HG02884 (cell line): Measurements from ENCODE around the gene RPH3AL.
"Not testable (repeated sequence)": the region's sequence is repeated elsewhere in the genome, so short reads cannot be mapped to it uniquely, and the experiment has no call there.

Experiments
- ATAC-seq: cut with Tn5 transposase; IDR thresholded peaks from one replicate; pipeline ENCODE4 v1.9.1; 2021; ENCODE audit warnings: mild to moderate bottlenecking, moderate library complexity; ENCODE audit not compliant: unreplicated experiment

RPH3AL gene

GRCh38 chr17:283911-284675, 68.5 kb downstream of the RPH3AL start:
- no peak for ATAC-seq

GRCh38 chr17:282912-283882, 69.4 kb downstream of the RPH3AL start:
- no peak for ATAC-seq

- ATAC-seq = no peak
Observed at GRCh38 chr17:282000-282911, 70.4 kb downstream of the RPH3AL start.

DNA sequence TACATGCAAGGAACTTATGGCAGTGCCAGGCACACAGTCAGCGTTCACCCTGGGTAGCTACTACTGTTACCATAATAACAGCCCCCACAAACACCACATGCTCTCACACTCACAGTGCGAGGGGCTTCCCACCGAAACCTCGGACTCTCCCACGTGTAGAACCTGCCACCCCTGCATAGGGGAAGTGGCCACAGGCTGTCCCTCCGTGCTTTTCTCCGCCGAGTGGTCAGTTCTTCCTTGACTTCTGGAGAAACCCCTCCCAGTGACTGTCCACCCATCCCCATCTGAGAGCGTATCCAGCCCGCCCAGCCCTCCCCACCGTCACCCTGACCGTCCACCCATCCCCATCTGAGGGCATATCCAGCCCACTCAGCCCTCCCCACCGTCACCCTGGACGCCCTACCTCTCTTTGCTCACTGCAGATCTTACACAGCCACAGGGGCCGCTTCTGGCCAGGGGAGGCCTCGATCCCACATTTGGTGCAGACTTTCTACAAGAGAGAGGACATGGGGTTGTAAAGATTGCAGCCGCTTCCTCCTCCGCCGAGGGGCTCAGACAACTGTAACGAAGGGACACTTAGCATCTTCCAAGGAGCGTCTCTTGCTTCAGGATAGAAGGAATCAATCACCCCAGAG, 71.1 kb downstream of the RPH3AL start:
- ATAC-seq = no peak

GRCh38 chr17:280901-281300, 71.7 kb downstream of the RPH3AL start:
- no peak for ATAC-seq

DNA sequence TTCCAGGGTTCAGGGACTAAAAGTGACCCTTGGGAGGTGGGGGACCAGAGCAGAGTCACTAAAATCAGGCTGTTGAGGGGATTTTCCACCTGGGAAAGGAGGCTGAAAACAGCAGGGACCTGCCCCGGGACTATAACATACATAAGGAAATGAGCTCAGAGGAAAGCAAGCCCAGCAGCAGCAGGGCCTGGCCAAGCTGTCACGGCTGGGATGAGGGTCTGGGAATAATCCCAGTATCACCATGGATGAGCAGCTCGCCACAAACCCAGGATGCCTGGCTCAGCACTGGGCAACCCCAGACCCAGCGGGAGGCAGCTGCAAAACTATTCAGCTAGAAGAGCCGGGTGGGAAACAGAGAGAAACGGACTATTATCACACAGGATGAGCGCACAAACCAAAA, 72.4 kb downstream of the RPH3AL start:
- ATAC-seq = no peak

- no peak for ATAC-seq
Observed at GRCh38 chr17:279776-280175, 72.8 kb downstream of the RPH3AL start.

DNA sequence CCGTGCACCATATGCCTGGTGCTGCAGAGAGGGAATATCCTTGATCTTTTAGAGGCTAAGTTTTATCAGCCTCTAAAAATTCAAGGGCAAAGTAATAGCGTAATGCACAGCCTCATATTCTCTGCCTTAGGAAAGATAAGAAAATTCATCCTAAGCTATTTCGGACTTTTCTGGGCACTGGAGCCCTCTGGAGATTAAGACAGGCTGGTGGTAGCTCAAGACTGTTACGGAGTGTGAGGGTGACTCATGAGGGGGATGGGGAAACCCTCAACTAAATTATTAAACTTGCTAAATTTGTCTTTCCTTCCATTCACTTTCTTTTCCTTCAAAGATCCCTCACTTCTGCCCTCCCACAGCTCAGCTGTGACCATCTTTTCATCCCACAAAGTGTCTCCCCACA, 73.3 kb downstream of the RPH3AL start:
- ATAC-seq = no peak

DNA sequence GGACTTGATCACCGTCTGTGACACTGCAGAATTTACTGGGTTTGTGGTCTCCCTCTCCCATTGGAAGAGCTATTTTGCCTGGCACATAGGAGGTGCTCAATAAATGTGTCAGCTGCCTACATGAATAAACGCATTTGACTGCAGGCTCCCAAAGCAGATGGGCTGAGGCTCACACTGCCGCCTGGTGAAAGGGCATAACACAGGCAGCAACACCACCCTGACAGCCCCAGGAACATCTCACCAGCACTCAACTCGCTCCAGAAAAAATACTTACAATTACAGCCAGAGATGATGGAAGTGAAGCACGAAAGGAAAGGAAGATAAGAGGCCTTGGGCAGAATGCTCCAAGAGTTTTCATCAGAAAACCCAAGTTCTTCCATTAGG, 73.9 kb downstream of the RPH3AL start:
- ATAC-seq = no peak

DNA sequence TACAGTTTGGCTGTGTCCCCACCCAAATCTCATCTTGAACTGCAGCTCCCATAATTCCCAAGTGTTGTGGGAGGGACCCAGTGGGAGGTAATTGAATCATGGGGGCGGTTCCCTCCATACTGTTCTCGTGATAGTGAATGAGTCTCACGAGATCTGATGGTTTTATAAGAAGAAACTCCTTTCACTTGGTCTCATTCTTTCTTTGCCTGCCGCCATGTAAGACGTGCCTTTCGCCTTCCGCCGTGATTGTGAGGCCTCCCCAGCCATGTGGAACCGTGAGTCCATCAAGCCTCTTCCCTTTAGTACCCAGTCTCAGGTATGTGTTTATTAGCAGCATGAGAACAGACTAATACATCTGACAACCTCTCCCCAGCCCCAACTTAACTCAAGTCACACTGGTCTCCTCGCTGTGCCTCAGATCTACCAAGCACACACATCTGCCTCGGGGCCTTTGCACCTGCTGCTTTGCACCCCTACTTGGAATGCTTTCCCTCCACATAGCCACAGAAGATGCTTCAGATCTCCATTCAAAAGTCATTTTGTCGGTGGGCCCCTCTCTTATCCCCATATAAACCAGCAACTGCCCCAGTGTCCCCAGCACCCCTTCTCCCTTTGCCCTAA, 74.4 kb downstream of the RPH3AL start:
- ATAC-seq = no peak

DNA sequence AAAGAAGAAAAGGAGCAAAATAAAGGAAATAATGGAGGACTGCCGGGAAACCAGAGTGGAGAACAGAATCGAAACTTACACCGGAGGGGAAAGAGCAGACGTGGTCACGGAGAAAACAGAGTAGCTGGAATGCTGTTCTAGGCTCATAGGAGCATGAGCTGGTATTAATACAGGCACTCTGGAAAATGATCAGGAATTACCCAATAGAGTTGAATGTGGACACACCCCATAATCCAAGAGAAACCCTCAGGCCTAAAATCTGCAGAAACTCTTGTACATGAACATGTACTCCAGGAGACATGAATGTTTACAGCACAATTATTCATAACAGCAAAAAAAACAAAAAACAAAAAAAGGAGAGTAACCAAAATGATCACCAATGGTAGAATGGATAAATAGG, 77.7 kb downstream of the RPH3AL start:
- ATAC-seq = no peak

DNA sequence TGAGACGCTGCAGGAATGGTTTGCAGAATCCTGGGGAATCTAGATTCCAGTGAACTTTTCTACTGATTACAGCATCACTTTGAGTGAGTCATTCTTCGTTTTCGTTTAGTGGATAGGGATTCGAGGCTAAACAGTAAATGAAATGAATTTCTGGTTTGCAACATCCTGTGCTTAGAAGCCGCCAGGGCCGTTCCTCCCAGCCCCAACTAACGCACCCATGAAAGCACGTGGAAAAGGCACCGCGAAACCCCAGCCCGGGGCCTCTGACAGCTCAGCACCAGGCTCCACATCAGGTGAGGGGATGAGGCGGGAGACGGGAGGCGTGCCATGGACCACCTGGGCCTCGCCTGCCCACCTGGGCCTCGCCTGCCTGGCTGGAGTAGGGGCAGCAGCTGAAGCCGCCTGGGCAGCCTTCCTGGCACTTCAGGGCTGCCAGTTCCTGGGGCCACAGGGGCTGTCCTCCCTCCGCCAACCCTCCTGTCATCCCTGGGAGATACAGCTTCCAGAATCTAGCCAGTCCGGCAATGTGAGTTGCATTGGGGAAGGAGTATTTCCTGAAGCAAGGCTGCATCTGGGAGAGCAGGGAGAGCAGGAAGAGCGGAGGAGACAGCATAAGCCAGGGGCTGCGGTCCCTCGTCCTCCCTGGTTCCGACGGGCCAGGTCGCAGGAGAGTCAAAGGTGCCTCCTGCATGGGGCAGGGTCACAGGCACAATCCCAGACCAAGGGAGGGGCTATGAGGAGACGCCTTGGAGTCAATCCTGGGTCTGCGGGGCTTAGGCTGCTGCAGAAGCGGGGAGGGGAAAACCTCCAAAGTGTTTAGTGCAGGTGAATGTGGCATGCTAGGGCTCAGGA, 78.4 kb downstream of the RPH3AL start:
- no peak for ATAC-seq

DNA sequence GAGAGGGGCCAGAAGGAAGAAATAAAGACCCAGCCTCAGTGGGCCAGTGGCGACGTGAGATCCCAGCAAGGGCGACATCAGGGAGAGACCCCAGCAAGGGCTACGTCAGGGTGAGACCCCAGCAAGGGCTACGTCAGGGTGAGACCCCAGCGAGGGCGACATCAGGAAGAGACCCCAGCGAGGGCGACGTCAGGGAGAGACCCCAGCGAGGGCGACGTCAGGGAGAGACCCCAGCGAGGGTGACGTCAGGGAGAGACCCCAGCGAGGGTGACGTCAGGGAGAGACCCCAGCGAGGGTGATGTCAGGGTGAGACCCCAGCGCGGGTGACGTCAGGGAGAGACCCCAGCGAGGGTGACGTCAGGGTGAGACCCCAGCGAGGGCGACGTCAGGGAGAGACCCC, 79.8 kb downstream of the RPH3AL start:
- ATAC-seq = not testable (repeated sequence)

GRCh38 chr17:271928-272623, 80.5 kb downstream of the RPH3AL start:
- not testable (repeated sequence) for ATAC-seq

DNA sequence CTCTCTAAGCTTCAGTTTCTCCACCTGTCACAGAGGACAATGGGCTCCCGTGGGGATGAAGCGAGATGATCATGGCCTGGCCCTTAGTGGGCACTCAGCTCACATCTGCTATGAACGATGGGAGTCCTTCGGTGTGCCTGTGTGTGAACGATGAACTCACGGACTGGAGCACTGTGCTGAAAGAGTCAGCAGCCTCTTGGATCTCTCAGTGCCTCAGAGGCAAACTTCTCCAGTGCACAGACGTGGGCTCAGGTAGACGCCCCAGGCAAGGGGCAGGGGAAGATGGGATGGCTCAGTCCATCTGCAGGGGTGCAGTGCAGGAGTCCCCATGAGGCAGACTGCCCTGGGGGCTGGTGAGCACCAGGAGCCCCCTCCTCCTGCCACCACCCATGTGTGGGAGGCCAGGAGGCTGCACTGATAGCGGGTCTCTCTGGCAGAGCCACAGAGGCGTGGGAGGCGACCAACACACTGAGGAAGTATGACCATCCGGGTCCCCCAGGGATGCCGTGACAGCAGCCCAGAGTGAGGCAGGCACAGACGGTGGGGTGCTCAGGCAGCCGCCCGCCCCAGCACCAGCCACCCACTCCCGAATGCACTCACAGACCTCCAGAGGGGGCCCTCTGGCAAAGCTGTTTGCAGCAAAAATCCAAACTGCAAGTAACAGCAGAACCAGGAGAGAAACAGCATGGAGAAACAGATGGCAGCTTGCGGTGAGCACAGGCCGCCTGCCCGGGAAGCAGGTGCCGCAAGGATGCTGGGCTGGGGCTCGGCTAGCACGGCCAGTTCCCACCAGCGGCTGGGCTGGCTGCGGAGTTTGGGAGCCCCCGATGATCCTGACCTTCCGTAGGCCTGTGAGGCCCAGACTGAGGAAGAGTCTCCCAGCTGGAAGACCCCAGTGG, 82.7 kb downstream of the RPH3AL start:
- ATAC-seq = no peak

- no peak for ATAC-seq
Observed at GRCh38 chr17:266701-267667, 85.6 kb downstream of the RPH3AL start.
